OCI-LY1 (cell line): ENCODE results near the gene KDM4B.

Experiments
- H2AFZ ChIP-seq: fragments of 200-600 bp; sonication (generic), shearing (Covaris generic); 2 replicates; pipeline ENCODE4 v1.6.0; 2014; ENCODE audit warnings: antibody characterized with exemption, mild to moderate bottlenecking, low read length
- H3F3A ChIP-seq: fragments of 200-600 bp; sonication (generic), shearing (Covaris generic); 2 replicates; pipeline ENCODE4 v1.6.0; 2014; ENCODE audit warnings: mild to moderate bottlenecking, antibody characterized with exemption, low read length, moderate library complexity; ENCODE audit not compliant: insufficient read depth
- H3K27ac ChIP-seq: fragments of 200-600 bp; sonication (generic); 2 replicates; pipeline ENCODE4 v1.5.1; 2014; ENCODE audit warnings: low read length, mixed run types, mild to moderate bottlenecking, low read depth; ENCODE audit not compliant: poor library complexity, severe bottlenecking
- H3K27me3 ChIP-seq: fragments of 200-600 bp; sonication (generic); 2 replicates; pipeline ENCODE4 v1.6.0; 2014; ENCODE audit warnings: antibody characterized with exemption, mild to moderate bottlenecking, low read length, moderate library complexity; ENCODE audit not compliant: insufficient read depth
- H3K36me3 ChIP-seq: fragments of 200-600 bp; sonication (generic); 2 replicates; pipeline ENCODE4 v1.6.1; 2014; ENCODE audit warnings: mild to moderate bottlenecking, antibody characterized with exemption, low read length, moderate library complexity, mixed read lengths; ENCODE audit not compliant: insufficient read depth
- H3K4me1 ChIP-seq: fragments of 200-600 bp; sonication (generic); 2 replicates; pipeline ENCODE4 v1.5.1; 2014; ENCODE audit warnings: mild to moderate bottlenecking, low read length, moderate library complexity; ENCODE audit not compliant: insufficient read depth, severe bottlenecking
- H3K4me2 ChIP-seq: fragments of 200-600 bp; sonication (generic), shearing (Covaris generic); 2 replicates; pipeline ENCODE4 v1.6.1; 2014; ENCODE audit warnings: low read length
- H3K4me3 ChIP-seq: fragments of 200-600 bp; sonication (generic); 2 replicates; pipeline ENCODE4 v1.5.1; 2014; ENCODE audit warnings: low read length, low read depth, mild to moderate bottlenecking, mixed read lengths; ENCODE audit not compliant: poor library complexity, severe bottlenecking
- H3K79me2 ChIP-seq: fragments of 200-600 bp; shearing (Covaris generic); 2 replicates; pipeline ENCODE4 v1.6.1; 2016; ENCODE audit warnings: mixed run types, low read length, mixed read lengths; ENCODE audit not compliant: insufficient read depth
- H3K9ac ChIP-seq: fragments of 200-600 bp; sonication (generic), shearing (Covaris generic); 2 replicates; pipeline ENCODE4 v1.6.1; 2014; ENCODE audit warnings: mild to moderate bottlenecking, low read length, mixed read lengths
- H3K9me2 ChIP-seq: fragments of 200-600 bp; sonication (generic), shearing (Covaris generic); 2 replicates; pipeline ENCODE4 v1.6.1; 2014; ENCODE audit warnings: low read depth, mild to moderate bottlenecking, low read length, mixed read lengths
- H3K9me3 ChIP-seq: fragments of 200-600 bp; shearing (Covaris generic); 2 replicates; pipeline ENCODE4 v1.6.1; 2014; ENCODE audit warnings: low read length, mixed read lengths
- H4K20me1 ChIP-seq: fragments of 200-600 bp; sonication (generic), shearing (Covaris generic); 2 replicates; pipeline ENCODE4 v1.6.0; 2016; ENCODE audit warnings: mild to moderate bottlenecking, low read length; ENCODE audit not compliant: insufficient read depth
- CTCF ChIP-seq: fragments of 200-600 bp; sonication (generic), shearing (Covaris generic); IDR thresholded peaks from 2 replicates; pipeline ENCODE4 v1.5.1; 2017; ENCODE audit warnings: mild to moderate bottlenecking, antibody characterized with exemption, low read length, moderate library complexity, mixed read lengths
- EZH2 ChIP-seq: fragments of 200-600 bp; sonication (generic), shearing (Covaris generic); IDR thresholded peaks from 2 replicates; pipeline ENCODE4 v1.8.0; 2017; ENCODE audit warnings: borderline replicate concordance, mixed run types, mild to moderate bottlenecking, antibody characterized with exemption, low read length, moderate library complexity, mixed read lengths

KDM4B gene

DNA sequence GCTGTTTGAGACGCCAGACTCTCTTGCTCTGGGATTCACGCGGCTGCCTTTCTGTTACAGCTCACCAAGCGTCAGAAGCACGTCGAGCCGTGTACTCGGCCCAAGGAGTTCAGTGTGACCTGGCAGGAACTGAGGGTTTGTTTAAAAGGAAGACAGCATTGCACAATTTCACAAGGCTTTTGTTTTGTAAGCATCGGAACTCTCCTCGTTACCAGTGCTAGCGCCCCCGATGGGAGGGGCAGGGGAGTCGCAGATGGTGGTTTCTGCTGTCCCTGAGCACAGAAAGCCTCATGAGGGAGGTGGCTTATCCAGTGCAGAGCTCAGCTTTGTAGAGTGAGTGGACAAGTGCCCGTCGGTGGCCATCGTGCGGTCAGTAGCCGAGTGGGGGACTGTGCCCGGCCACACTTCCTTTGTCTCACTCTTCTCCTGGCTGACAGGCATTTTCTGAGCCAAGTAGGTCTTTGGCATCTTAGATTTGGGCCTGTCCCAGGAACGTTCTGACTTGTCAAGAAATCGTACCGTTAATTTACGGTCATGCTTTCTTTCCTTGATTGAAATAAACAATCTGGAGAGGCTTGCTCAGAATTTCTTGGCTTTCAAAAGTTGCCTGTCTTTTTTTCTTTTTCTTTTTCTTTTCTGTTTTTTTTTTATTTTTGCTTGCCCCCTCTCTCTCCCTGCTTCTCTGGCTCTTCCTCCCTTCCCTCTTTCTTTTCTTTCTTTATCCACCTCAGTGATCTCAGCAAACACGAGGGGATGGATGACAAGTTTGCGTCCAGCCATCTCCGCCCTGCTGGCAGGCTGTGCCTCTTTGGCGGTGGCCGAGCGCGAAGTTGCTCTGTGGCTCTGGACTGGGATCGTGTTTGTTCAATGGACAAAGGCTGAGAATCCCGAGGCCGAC lies 7.7 kb downstream of the KDM4B start:
- Histone ChIP-seq H3K9me2 (no peaks in the 10 kb centered on the region), H4K20me1 (no peaks in the 10 kb centered on the region), H3K4me2 (peak overlapping the region; percentile 40), H2AFZ (no peak overlapping the region), H3K27me3 (no peaks in the 10 kb centered on the region), H3K79me2 (no peaks in the 10 kb centered on the region), H3K4me3 (peak overlapping the region; percentile 3), H3K9ac (peak overlapping the region; percentile 18; the same call in 1 of the 2 replicates), H3F3A (no peaks in the 10 kb centered on the region), H3K36me3 (peaks cover 6% of the 10 kb centered on the region; the same call in 1 of the 2 replicates), H3K9me3 (no peaks in the 10 kb centered on the region), H3K4me1 (peaks cover 63% of the 10 kb centered on the region), H3K27ac (peak overlapping the region; percentile 59)
- TF ChIP-seq EZH2 (no peak), CTCF (peak; percentile 68)

DNA sequence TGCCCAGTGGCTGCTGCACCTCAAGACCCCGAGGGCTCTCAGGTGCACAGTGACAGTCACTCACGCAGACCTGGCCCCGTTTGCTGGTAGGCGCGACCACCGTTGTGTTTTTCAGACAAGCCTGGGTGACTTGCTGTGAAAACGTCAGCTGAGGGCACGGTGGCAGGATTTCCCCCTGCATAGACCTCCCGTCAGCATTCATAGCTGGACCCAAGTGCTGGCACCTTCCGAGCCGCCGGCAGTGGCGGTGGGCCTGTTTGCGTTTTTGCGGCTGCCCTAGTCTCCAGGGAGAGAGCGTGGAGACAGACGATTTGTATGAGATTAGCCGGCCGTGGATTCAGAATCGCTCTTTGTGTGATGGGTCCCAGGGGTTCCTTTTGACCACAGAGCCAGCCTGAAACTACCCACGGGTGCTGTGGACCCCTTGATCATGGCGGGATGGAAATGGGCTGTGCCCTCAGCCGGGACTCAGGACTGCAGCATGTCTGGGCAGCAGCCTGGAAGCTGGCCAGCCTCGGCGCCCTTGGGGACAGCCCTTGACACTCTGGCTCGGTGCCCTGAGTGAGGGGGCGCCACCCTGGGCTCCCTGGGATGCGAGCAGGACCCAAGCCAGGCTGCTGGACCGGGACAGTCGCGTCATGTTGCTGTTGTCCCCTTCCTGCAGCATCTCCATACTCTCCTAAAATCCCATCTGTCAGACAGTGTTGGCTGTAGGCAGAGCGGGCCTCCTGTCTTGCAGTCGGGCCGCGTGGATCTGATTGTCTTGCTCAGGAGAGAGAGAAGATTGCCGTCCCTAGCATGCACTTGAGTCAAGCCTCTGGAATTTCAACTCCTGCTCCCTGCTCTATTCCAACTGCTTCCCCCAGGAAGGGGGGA lies 8.6 kb downstream of the KDM4B start:
- peak overlapping the region; percentile 3 for H3K4me3 ChIP-seq
- no peaks in the 10 kb centered on the region for H3K79me2 ChIP-seq
- H2AFZ ChIP-seq, result no peak overlapping the region
- H3K36me3 ChIP-seq, result peaks cover 6% of the 10 kb centered on the region; the same call in 1 of the 2 replicates
- no peaks in the 10 kb centered on the region for H3K27me3 ChIP-seq
- no peaks in the 10 kb centered on the region for H3F3A ChIP-seq
- H3K27ac ChIP-seq, result peak overlapping the region; percentile 59
- peaks cover 57% of the 10 kb centered on the region for H3K4me1 ChIP-seq
- TF ChIP-seq EZH2 (no peak), CTCF (no peak)
- no peaks in the 10 kb centered on the region for H3K9me2 ChIP-seq
- no peaks in the 10 kb centered on the region for H4K20me1 ChIP-seq
- H3K9ac ChIP-seq, result no peak overlapping the region; the same call in 1 of the 2 replicates
- H3K9me3 ChIP-seq, result no peaks in the 10 kb centered on the region
- peak overlapping the region; percentile 40; the same call in 1 of the 2 replicates for H3K4me2 ChIP-seq

- Histone ChIP-seq H3K9me2 (no peaks in the 10 kb centered on the region), H3K9ac (no peak overlapping the region), H4K20me1 (no peaks in the 10 kb centered on the region), H3K27ac (no peak overlapping the region), H3K4me3 (no peak overlapping the region), H3F3A (no peaks in the 10 kb centered on the region), H3K79me2 (no peaks in the 10 kb centered on the region), H3K4me2 (no peak overlapping the region), H3K27me3 (no peaks in the 10 kb centered on the region), H2AFZ (no peak overlapping the region), H3K4me1 (peaks cover 62% of the 10 kb centered on the region), H3K9me3 (no peaks in the 10 kb centered on the region), H3K36me3 (peaks cover 9% of the 10 kb centered on the region; the same call in 1 of the 2 replicates)
- TF ChIP-seq EZH2 (no peak), CTCF (no peak)
Measured at GRCh38 chr19:4979211-4979807, 10.4 kb downstream of the KDM4B start.
